Measurements from ENCODE around the gene GPHA2.

The GPHA2 gene

GRCh38 chr11:64891215-64891848 lies 44.4 kb downstream of the GPHA2 start:
- no peaks in the 10 kb centered on the region for H3K79me2 ChIP-seq (ENCODE audit: control insufficient read depth, low read length)
- H3K9me2 ChIP-seq (replicated peaks; ENCODE audit: control insufficient read depth, low read length) = no peaks in the 10 kb centered on the region
- H3K4me1 ChIP-seq (ENCODE audit: control insufficient read depth, low read length) = peaks cover 35% of the 10 kb centered on the region
- TF ChIP-seq, protein P1, sequence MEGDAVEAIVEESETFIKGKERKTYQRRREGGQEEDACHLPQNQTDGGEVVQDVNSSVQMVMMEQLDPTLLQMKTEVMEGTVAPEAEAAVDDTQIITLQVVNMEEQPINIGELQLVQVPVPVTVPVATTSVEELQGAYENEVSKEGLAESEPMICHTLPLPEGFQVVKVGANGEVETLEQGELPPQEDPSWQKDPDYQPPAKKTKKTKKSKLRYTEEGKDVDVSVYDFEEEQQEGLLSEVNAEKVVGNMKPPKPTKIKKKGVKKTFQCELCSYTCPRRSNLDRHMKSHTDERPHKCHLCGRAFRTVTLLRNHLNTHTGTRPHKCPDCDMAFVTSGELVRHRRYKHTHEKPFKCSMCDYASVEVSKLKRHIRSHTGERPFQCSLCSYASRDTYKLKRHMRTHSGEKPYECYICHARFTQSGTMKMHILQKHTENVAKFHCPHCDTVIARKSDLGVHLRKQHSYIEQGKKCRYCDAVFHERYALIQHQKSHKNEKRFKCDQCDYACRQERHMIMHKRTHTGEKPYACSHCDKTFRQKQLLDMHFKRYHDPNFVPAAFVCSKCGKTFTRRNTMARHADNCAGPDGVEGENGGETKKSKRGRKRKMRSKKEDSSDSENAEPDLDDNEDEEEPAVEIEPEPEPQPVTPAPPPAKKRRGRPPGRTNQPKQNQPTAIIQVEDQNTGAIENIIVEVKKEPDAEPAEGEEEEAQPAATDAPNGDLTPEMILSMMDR (IDR thresholded peaks at IDR 0.05; ENCODE audit: low read depth, low read length, poor library complexity, severe bottlenecking) = no peak
- no peak for TF ChIP-seq EZH2phosphoT487 (IDR thresholded peaks at IDR 0.05; ENCODE audit: borderline replicate concordance, low read length)
- no peak overlapping the region for H3K4me2 ChIP-seq (ENCODE audit: low read length)
- no peaks in the 10 kb centered on the region for H3K9me3 ChIP-seq (ENCODE audit: control insufficient read depth, insufficient read depth, low read length)
- no peaks in the 10 kb centered on the region for H3K27me3 ChIP-seq (ENCODE audit: control insufficient read depth, low read length)
- H3F3A ChIP-seq (ENCODE audit: control insufficient read depth, insufficient read depth) = peaks cover 7% of the 10 kb centered on the region; the same call in 1 of the 2 replicates
- H3K4me3 ChIP-seq (ENCODE audit: low read length) = no peak overlapping the region
- no peaks in the 10 kb centered on the region for H4K20me1 ChIP-seq (ENCODE audit: control insufficient read depth, insufficient read depth, low read depth, low read length)
- H3K27ac ChIP-seq (ENCODE audit: low read depth, low read length) = no peak overlapping the region
- H3K36me3 ChIP-seq (ENCODE audit: control insufficient read depth, low read length) = peaks cover 3% of the 10 kb centered on the region; the same call in 1 of the 2 replicates

DNA sequence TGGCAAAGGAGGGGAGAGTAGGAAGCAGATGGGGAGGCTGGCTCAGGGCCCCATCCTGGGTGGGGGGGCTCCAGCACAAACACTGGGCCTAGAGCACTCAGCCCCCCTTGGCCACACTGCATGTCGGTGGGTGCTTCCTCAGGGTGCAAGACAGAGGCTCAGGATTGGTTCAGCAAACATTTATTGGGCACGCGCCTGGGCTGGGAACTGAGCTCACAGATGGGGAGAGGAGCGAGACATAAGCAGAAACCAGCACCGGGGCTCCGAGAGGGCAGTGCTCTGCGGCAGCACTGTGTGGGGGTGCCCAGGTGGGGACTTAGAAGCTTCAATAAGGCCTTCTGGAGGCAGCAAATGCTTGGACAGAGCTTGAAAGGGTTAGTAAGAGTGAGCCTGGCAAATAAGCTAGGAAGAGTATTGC lies 45.2 kb downstream of the GPHA2 start:
- Histone ChIP-seq H3K27ac (ENCODE audit: low read depth, low read length) (no peak overlapping the region), H3K4me3 (ENCODE audit: low read length) (no peak overlapping the region), H3K27me3 (ENCODE audit: control insufficient read depth, low read length) (no peaks in the 10 kb centered on the region), H3K36me3 (ENCODE audit: control insufficient read depth, low read length) (peaks cover 3% of the 10 kb centered on the region; the same call in 1 of the 2 replicates), H3K79me2 (ENCODE audit: control insufficient read depth, low read length) (no peaks in the 10 kb centered on the region), H3K4me1 (ENCODE audit: control insufficient read depth, low read length) (peaks cover 40% of the 10 kb centered on the region), H3K4me2 (ENCODE audit: low read length) (no peak overlapping the region), H3F3A (ENCODE audit: control insufficient read depth, insufficient read depth) (peaks cover 7% of the 10 kb centered on the region; the same call in 1 of the 2 replicates), H3K9me2 (replicated peaks; ENCODE audit: control insufficient read depth, low read length) (no peaks in the 10 kb centered on the region), H3K9me3 (ENCODE audit: control insufficient read depth, insufficient read depth, low read length) (no peaks in the 10 kb centered on the region), H4K20me1 (ENCODE audit: control insufficient read depth, insufficient read depth, low read depth, low read length) (no peaks in the 10 kb centered on the region)
- TF ChIP-seq, protein P1 (IDR thresholded peaks at IDR 0.05; ENCODE audit: low read depth, low read length, poor library complexity, severe bottlenecking) = no peak
- no peak for TF ChIP-seq EZH2phosphoT487 (IDR thresholded peaks at IDR 0.05; ENCODE audit: borderline replicate concordance, low read length)

- H3K79me2 ChIP-seq (ENCODE audit: control insufficient read depth, low read length) = no peaks in the 10 kb centered on the region
- H3K27me3 ChIP-seq (ENCODE audit: control insufficient read depth, low read length) = no peaks in the 10 kb centered on the region
- no peak overlapping the region for H3K4me2 ChIP-seq (ENCODE audit: low read length)
- peaks cover 43% of the 10 kb centered on the region for H3K4me1 ChIP-seq (ENCODE audit: control insufficient read depth, low read length)
- H3F3A ChIP-seq (ENCODE audit: control insufficient read depth, insufficient read depth) = peaks cover 7% of the 10 kb centered on the region; the same call in 1 of the 2 replicates
- no peak for TF ChIP-seq EZH2phosphoT487 (IDR thresholded peaks at IDR 0.05; ENCODE audit: borderline replicate concordance, low read length)
- TF ChIP-seq, protein P1 (IDR thresholded peaks at IDR 0.05; ENCODE audit: low read depth, low read length, poor library complexity, severe bottlenecking) = no peak
- H3K27ac ChIP-seq (ENCODE audit: low read depth, low read length) = no peak overlapping the region
- no peaks in the 10 kb centered on the region for H3K36me3 ChIP-seq (ENCODE audit: control insufficient read depth, low read length)
- H3K9me2 ChIP-seq (replicated peaks; ENCODE audit: control insufficient read depth, low read length) = no peaks in the 10 kb centered on the region
- no peaks in the 10 kb centered on the region for H4K20me1 ChIP-seq (ENCODE audit: control insufficient read depth, insufficient read depth, low read depth, low read length)
- no peaks in the 10 kb centered on the region for H3K9me3 ChIP-seq (ENCODE audit: control insufficient read depth, insufficient read depth, low read length)
- no peak overlapping the region for H3K4me3 ChIP-seq (ENCODE audit: low read length)
Observed at GRCh38 chr11:64888729-64889511, 46.8 kb downstream of the GPHA2 start.
